Stromal cell of bone marrow (primary cell): ENCODE data around the gene SSH2.
"Not testable (repeated sequence)": the region's sequence is repeated elsewhere in the genome, so short reads cannot be mapped to it uniquely, and the experiment has no call there.

Experiments used
- DNase-seq: peaks from one replicate; pipeline ENCODE4 v3.0.0-alpha.2; 2012; ENCODE audit warnings: low read depth

SSH2 gene

GRCh38 chr17:29664743-29665480 lies 265.1 kb downstream of the SSH2 start:
- DNase-seq = peak; percentile 57

GRCh38 chr17:29663155-29663554 lies 266.9 kb downstream of the SSH2 start:
- no peak for DNase-seq

DNA sequence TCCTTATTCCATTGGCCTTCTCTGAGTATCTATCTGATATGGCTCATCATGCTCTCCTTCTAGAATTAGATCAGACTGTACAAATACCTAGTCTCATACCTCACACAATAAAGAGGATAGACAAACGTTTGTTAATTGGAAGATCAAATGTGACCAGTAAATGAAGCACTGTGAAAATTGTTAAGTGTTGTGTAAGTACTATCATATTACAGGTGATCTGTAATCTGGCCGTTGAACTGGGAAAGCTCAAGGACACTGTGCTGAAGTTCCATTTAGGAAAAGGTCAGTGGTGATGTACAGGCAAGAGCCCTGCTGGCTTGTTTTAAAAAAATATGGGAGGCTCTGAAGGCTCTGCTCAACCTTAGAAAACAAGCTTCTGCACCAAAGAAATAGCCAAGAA lies 268.8 kb downstream of the SSH2 start:
- DNase-seq = no peak

- DNase-seq = no peak
These were observed 270.9 kb downstream of the SSH2 start for GRCh38 chr17:29659155-29659554.

- DNase-seq = no peak
These were observed 274.7 kb downstream of the SSH2 start for GRCh38 chr17:29655323-29655722.

GRCh38 chr17:29653995-29654714 lies 275.9 kb downstream of the SSH2 start:
- no peak for DNase-seq

DNA sequence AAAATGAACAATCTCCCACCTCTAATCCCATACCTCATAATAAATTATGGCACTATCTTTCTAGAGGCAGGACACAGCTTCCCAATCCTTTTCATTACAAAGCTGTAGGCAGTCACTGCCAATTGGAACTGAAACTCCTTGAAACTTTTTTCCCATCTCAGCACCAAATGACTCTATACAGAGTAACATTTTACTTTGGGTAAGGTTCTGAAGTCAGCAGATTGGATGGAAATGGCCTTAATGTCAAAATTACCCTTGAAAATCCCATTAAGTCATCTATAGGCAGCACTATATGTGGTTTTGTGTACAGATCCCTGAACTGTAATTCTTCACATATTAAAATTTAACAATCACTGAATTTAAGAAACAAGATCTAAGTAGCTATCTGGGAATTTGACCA lies 277.1 kb downstream of the SSH2 start:
- no peak for DNase-seq

- not testable (repeated sequence) for DNase-seq
These were observed 278.1 kb downstream of the SSH2 start for GRCh38 chr17:29651913-29652312.

DNA sequence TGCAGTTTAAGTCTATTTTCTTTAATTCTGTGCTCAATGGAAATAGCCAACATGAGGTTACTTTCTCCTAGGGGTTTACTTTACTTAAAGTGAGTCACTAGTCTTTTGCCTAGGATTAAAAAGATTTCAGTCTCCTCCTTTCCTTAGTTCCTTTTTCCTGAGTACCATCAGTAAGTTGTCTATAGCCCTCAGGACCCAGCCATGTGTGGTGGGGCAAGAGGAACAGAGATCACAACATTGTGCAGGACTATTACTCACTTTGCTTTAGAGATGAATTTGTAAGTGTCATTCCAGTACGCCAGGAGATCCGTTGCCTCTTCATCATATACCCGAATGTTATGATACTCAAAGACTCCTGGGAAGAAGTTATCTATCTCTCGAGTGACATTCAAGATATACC lies 279.6 kb downstream of the SSH2 start:
- DNase-seq = no peak

GRCh38 chr17:29649359-29649758 lies 280.7 kb downstream of the SSH2 start:
- DNase-seq = no peak

- no peak for DNase-seq
These were observed 282.0 kb downstream of the SSH2 start for GRCh38 chr17:29648005-29648404.

- peak; percentile 95 for DNase-seq
These were observed 284.4 kb downstream of the SSH2 start for GRCh38 chr17:29645515-29646051.

DNA sequence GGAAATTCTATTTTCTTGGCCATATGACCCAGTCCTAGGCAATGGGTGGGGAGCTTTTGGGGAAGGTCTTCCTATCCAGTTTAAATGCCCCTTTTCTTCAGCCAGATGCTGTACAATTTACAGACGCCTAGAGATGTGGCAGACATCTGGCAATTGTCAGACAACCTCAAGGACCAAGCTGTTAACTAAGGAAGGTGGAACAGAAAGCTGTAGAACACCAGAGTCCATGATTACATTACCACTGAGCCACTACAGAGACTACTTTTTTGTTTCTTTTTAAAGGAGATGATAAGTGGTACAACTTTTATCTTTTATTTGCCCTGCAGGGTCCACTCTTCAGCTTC lies 286.2 kb downstream of the SSH2 start:
- no peak for DNase-seq

- no peak for DNase-seq
These were observed 287.8 kb downstream of the SSH2 start for GRCh38 chr17:29642171-29642611.

DNA sequence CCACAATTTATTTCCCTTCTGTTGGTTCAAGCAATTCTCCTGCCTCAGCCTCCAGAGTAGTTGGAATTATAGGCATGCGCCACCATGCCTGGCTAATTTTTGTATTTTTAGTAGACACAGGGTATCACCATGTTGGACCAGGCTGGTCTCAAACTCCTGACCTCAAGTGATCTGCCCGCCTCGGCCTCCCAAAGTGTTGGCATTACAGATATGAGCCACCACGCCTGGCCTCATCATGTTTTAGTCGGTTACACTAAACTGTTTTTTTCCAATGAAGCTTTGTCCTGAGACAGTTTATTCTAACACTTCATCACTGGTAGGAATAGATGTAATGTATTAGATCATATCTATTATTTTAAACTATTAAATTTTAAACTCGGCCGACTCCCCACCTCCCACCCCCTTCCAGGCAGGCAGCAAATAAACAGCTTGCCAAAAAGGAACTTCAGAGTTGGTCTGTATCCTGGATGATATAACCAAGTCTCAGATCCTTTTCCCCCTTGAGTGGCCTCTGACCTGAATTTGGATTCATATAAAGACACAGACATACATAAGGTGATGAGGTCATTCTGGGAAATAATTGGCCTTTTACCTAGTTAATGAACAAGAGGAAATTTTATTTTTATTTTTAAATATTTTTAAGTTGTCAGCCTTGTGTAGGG lies 288.9 kb downstream of the SSH2 start:
- DNase-seq = no peak

DNA sequence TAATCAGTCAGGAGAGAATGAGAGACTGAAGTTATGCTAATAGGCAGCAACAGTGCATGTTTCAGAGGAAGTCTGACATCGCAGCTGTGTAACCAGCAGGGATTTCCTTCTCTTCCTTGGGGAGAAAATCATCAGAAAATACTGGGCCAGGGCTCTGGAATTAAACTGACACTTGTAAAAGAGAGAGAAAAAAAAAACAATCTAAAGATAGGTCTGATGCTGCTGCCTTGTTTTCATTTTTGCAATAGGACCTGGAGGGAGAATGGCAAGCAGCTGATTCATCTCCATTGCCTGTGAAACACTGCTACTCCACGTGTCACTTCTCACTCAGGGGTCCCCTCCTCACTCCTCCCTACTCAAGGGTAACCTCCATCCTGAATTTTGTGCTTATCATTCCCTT lies 289.6 kb downstream of the SSH2 start:
- DNase-seq = peak; percentile 49

- no peak for DNase-seq
These were observed 296.1 kb downstream of the SSH2 start for GRCh38 chr17:29633886-29634285.

DNA sequence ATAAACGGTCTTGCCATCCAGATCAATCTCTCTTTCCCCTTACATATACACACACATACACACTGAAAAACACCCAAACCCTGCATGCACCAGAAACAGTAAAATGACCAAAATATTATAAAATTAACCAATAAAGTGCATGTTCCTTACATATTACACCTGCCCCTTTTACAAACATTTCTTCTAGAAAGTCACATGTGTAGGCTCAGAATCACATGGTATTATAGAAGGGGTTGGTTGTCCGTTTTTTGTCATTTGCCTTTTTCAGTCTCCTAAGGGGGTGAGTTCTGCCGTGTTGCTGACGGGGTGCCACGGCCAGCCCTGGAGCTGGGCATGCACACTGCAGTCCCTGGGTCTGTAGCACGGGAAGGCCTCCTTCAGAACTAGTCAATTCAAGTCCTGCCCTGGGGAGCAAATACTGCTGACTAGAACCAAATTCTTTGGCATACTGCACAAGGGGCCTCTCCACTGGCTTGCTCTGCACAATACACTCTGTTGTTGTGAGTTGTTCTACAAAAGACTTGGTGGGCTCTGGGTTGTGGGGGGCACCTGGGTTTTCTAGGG lies 299.3 kb downstream of the SSH2 start:
- DNase-seq = no peak

DNA sequence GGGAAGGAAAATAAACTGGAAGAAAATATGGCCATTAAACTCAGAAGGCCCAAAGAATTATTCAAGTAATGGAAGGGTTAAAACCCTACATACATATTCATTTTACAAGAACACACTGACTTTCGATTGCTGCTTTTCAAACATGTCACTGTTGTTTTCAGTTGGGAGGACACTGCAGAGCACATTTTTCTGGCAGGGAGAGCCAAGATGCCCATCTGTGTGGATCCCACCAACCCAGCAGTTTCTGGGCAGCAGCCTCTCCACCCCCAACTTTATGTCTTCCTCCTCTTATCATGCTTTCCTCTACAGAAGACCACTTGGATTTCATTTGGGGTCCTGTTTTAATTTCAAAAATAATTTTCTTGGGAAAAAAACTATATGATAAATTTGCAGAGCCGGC lies 300.2 kb downstream of the SSH2 start:
- DNase-seq = no peak

- DNase-seq = no peak
These were observed 301.4 kb downstream of the SSH2 start for GRCh38 chr17:29628644-29629043.

- DNase-seq = no peak
These were observed 302.1 kb downstream of the SSH2 start for GRCh38 chr17:29627951-29628350.

DNA sequence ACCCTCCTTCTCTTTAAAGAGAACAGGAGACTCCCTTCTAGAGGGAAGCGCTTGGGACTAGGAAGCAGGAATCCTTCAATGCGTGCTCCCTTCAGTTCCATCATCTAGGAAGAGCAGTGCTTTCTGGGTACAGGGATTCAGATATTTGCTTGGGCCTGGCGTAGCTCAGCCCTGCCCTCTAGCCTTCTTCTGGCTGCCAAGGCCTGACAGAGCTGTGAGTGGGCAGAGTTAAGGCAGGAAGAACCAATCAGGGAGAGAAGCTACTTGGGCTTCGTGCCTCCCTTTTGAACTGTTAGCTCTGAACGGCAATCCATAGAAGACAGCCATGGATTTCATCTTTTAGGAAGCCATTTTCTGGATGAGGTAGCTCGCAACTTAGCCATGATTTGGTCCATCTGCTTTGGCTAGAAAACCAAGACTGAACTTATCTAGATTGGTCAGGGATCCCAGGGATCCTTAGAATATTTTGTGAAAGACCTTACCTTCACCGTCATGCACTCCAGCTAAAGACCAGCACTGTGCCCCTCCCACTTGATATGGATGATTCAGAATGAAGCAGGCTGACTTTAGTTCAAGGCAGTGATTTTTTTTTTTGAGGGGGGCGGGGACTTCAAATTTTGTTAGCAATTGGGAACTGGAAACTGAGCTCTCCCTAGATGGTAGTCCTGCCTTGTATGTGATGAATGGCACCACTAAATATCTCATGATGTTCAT lies 304.8 kb downstream of the SSH2 start:
- DNase-seq = no peak
